ENCODE results near the gene CLCA2.

DNA sequence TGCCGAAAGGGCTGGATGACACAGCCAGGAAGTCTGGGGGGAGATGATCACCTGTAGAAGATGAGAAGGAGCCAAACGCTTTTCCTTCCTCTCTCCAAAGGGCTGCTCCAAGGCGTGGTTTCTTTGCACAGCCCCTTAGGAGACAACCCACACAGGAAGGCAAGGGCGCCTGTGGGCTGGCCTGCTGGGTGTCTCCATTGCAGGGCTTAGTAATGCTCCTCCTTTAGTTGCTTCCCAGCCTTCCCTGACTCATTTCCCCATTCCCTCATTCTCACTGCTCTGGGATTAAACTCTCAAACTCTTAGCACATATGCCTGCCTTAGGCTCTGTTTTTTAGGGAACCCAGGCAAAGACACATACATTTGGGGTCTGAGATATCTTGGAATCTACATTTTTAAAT, 43.0 kb downstream of the CLCA2 start:
- no peak for TF ChIP-seq POLR2AphosphoS5 (IDR thresholded peaks at IDR 0.05; ENCODE audit: borderline replicate concordance, low read depth, low read length)
- TF ChIP-seq EZH2 (IDR thresholded peaks at IDR 0.05) = no peak

Measured in SK-N-MC (cell line).